Activated T-helper 9 cell treated with anti-CD3 and anti-CD28 coated beads, Interleukin-2, amount 50 U/mL, for 16 hours (primary cell): Measurements from ENCODE around the gene NEURL1.

Experiments
- DNase-seq: peaks from one replicate; pipeline ENCODE4 v3.0.0-alpha.2; 2020; ENCODE audit warnings: low read depth

The NEURL1 gene

DNA sequence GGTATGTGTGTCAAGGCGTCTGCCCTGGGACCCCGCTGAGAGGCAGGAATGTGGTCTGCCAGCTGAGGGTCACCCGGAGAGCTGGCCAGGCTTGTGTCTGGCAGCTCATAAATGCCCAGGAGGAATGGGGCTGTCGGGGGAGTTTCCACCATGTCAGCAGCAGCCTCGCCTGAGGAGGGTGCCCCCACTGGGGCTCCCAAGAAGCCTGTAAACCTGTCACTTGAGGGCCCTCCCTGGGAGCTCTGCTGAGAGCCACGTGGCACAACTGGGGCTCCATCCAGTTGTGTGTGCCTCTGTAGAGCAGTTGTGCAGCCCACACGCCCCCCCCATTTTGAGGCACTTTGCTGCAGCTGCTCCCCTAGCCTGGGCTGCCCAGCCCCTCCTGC is 70.6 kb downstream of the NEURL1 start:
- DNase-seq: no peak

DNA sequence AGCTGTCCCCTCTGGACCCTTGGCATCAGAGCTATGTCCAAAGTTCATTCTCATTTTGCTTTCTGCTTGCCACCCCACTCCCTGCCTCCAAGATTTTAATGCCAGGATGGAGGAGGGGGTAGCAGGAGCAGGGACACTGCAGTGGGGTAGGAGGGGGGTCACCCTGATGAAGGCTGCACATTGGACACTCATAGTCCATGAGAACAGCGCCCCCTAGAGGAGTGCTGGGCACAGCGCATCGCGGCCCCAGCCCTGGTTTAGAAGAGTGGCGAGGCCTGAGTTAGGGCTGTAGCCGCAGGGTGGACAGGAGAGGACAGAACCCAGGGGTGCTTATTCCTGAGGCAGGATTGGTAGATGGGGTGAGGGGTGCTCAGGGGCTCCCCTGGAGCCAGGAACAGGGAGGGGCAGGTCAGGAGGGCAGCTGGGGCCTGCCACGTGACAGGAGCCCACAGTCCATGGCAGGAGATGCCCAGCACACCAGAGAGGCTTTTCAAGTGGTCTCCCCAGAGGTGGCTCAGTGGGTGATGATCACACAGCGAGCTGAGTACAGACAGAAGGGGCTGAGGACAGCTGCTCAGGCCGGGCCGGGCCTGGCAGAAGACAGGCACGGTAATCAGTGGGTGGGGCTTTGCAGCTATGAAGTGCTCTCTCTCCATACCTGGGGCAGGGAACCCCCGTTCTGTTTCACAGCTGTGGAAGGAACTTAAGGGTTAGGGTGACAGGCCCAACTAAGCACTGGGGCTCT is 71.4 kb downstream of the NEURL1 start:
- DNase-seq: no peak

- no peak for DNase-seq
These were observed 73.0 kb downstream of the NEURL1 start for GRCh38 chr10:103566536-103566935.

DNA sequence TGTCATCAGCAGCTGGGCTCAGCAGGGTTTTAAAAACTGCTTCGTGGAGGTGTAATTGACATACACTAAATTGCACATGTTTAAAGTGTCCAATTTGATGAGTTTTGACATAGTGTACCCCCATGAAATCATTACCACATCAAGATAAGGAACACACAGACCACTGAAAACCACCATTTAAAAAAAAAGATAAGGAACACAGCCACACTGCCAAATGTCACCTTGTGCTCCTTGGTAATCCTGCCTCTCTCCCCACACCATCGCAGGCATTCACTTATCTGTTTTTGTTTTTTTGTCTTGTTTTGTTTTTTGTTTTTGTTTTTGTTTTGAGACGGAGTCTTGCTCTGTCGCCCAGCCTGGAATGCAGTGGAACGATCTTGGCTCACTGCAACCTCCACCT is 75.0 kb downstream of the NEURL1 start:
- no peak for DNase-seq

DNA sequence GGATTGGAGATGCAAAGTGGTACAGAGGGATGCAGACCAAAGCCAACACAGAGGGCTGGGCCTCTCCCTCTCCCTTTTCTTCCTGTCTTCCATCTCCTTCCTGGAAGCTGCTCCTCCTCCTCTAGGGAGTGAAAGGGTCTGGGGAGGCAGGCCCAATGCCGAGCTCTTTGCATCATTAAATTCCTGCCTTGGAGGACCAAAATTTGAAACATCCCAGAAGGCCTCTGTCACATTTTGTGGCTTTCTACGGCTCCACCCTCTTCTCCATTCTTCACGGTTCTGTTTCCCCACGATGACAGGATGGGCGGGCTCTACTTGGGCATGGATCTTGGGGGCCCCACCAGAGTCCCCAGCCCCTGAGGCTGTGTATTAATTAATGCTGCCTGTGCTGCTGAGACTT is 76.4 kb downstream of the NEURL1 start:
- no peak for DNase-seq

DNA sequence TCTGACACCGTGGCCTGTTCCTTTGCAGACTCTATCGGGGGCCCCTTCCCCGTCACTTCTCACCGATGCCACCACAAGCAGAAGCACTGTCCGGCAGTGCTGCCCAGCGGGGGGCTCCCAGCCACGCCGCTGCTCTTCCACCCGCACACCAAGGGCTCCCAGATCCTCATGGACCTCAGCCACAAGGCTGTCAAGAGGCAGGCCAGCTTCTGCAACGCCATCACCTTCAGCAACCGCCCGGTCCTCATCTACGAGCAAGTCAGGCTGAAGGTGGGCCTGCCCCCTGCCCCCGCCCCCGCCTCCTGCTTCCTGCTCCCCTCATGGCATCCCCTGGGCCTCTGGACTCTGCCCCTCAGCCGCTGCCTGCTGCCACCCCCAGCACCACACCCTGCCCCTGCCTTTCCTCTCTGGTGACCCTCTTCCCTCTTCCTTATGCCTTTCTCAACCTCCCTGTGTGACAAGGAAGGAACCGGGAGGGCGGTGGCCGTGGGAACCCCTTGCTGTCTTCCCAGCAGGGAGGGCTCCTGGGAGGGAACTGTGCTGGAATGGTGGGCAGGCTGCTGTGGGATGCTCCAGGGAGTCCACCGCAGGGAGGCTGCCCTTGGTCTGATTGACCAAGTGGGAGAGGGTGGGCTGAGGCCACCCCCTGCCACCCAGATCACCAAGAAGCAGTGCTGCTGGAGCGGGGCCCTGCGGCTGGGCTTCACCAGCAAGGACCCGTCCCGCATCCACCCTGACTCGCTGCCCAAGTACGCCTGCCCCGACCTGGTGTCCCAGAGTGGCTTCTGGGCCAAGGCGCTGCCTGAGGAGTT is 77.5 kb downstream of the NEURL1 start:
- DNase-seq: no peak

GRCh38 chr10:103571656-103571975 is 78.1 kb downstream of the NEURL1 start:
- no peak for DNase-seq

DNA sequence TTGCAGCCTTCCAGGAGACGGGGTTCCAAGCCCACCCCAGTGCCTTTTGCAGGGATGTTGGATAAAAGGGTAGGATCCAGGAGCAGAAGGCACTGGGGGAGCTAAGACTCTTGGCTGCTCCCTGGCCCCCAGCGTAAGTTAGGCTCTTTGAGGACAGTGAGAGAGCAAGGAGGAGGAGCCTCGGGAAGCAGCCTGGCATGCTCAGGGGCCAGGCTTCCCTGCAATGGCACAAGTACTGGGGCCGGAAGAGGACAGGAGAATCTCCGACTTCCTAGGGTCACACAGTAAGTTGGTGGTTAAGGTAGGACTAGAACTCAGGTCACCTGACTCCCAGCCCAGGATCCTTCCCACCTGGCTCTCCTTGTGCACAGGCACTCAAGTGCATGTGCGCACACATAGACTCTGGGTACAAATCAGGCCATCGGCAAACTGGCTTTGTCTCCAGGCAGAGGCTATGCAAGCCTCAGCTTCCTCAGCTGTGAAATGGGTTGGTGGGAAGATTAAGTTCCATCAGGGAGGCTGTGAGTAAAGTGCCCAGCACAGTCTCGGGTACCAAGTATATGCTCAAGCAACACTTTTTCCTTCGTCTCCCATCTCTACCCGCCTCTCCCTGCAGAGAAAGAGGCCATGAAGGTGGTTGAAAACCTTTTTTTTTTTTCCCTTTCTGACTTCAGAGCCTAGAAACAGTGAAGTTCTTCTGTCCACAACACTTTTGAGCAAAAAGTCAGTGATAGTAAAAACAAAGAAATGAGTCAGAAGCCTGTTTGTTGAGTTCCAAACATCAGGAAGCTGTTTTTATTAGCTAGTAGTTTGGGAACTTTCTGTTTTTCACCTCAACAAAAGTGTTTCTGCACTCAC is 79.1 kb downstream of the NEURL1 start:
- no peak for DNase-seq

DNA sequence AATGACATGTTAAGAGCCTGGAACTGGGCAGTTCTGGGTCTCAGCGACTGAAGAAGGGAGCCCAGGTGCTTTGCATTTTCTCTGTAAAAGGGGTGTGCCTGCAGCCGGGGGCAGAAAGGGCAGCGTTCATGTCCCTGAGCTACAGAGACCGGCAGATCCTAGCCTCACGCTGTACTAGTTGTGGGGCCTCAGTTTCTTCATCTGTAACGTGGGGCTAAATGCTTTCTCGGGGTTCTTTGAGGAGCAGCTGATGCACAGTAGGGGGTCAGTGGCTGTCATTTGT is 79.6 kb downstream of the NEURL1 start:
- no peak for DNase-seq

- DNase-seq: no peak
These were observed 80.9 kb downstream of the NEURL1 start for GRCh38 chr10:103574097-103575061.

DNA sequence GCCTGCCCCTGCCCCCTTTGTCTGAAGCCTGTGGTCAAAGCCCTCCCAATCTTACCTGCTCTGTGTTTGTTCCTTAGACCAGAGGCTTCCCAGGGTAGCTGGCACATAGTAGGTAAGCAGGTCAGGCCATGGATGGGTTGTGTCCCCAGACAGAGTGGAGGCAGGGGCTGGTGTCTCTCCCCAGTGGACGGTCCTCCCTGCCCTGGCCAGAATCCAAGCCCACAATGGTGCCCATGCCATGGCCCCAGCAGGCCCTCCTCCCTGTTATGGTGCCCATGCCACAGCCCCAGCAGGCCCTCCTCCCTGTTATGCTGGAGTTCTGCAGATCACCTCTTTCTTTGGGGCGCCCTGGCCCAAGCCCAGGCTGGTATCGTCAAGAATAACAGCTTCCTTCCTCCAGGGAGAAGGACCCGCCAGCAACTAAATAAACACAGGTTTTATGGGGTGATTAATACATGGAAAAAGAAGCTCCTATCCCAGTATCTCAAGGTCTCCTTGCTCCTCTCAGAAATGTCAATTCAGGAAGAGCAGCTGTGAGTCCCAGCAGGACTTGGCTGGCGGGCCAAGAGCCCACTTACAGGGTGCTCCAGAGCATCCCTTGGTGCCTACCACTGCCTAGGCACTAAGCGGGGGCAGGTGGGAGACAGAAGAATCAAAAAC is 82.0 kb downstream of the NEURL1 start:
- no peak for DNase-seq

- no peak for DNase-seq
These were observed 82.6 kb downstream of the NEURL1 start for GRCh38 chr10:103576076-103576471.

DNA sequence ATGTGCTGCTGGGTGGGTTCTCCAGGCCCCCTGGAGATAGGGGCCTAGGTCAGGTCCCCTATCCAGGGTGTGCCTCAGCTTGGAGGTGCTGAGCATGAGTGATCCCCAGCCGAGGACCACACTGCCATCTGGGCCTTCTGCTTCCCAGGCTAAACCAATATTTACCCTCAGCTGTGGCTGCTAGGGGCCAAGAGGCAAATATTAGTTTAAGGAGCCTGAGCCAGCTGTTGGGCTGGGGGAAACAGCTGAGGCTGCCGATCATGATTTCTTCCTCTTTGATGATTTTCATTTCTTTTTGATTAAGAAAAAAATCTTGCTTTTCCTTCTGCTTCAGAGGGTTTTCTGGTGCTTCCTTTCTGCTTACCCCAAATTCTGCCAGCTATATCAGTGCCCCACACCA is 83.4 kb downstream of the NEURL1 start:
- no peak for DNase-seq

DNA sequence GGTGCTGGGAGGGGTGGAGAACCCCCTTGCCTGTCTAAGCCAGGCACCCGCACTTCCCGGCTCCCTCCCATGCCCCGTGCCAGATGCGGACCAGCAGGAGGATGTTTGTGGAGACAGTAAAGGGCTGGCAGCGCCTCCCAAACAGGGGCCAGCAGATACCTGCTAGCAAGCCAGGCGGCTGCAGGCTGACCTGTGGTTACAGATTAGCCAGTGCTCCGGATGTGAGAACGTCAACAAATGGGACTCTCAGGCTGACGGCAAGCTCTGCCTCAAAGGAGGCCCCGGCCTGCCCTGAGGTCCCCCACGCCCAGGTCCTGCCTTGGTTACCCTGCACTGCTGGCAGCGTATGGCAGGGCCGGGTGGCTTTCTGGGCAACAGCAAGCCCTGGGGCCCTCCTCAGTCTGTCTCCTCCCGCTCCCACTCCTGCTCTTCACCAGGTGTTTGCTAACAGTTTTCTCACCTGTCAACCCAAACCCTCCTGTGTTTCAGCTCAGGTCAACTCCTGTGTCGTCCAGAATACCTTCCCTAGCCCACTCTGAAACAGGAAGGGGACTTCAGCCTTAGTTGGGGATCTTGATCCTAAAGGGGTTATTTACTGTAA is 85.4 kb downstream of the NEURL1 start:
- no peak for DNase-seq

DNA sequence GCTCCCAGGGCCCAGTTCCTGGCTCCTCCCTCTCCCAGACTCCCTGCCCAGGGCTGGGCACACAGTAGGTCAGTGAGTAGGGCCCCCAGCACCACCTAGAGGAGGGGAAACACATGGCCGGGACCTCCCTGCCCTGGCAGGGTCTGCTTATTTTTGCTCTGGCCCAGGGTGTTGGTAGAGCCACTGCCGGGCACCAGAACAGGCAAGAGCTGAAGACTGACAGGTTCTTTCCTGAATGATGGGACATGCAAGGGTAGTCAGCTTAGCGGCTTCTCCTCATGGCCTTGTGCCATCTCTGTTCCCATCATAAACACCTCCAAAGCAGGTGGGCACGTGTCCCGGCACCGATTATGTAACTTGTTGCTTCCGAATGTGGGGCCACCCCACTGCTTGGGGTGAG is 86.5 kb downstream of the NEURL1 start:
- no peak for DNase-seq

DNA sequence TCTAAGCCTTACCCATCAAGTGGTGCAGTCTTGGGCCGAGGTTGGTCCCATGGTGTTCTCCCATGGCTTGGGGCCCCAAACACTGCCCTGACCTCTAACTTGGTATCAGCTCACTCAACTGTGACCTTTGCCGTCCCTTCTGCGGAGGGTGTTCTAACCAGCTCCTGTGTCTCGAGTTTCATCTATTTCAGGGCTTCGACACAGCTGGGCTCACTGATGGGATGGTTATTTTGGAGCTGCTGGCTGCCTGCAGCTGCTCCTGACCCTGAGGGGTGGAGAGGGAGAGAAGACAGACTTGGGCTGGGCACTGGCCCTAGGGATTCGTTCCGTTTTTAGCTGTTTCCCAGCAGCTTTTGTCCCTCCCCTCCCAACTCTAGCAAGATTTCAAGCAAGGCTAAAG is 86.9 kb downstream of the NEURL1 start:
- DNase-seq: no peak

DNA sequence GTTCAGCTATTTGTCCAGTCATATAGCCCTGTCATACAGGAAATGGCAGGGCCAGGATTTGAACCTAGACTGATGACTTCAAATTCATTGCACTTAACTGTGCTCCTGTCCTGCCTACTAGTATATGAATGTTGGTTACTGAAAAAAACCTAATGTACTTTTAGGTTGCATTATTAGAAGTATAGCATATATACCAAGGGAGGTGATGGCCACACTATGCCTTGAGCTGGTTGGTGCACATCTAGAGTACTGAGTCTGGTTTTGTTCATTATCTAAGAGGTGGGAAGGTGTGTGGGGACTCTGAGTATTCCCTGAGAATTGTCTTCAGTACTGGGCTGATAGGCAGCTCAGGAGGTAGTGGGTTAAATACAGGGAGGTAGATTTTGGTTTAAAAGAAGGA is 88.0 kb downstream of the NEURL1 start:
- DNase-seq: no peak

GRCh38 chr10:103582331-103583123 is 89.0 kb downstream of the NEURL1 start:
- no peak for DNase-seq

DNA sequence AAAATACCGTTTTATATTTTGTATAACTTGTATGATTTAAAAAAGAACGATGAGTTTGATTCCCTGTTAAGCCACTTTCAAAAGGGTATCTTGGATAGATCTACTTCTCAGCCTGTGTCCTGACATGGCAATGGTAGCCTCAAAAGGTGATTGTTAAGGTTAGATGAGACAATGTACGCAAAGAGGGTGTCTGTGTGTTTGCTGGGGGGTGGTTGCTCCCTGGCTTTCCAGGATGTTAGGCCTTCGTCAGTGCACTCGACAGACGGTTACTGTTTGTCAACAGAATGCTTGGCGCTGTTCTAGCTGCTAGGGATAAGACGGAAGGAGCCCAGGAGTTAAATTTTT is 90.3 kb downstream of the NEURL1 start:
- DNase-seq: no peak
